Stimulated activated CD8-positive, alpha-beta memory T cell treated with anti-CD3 and anti-CD28 coated beads, Interleukin-12 subunit alpha, Interleukin-12 subunit beta, amount 100 ng/mL, for 24 hours (primary cell): Measurements from ENCODE around the gene ZNF469.

Source experiments
- DNase-seq: peaks from one replicate; pipeline ENCODE4 v3.0.0-alpha.2; 2020; ENCODE audit errors: extremely low read depth

ZNF469 gene

DNA sequence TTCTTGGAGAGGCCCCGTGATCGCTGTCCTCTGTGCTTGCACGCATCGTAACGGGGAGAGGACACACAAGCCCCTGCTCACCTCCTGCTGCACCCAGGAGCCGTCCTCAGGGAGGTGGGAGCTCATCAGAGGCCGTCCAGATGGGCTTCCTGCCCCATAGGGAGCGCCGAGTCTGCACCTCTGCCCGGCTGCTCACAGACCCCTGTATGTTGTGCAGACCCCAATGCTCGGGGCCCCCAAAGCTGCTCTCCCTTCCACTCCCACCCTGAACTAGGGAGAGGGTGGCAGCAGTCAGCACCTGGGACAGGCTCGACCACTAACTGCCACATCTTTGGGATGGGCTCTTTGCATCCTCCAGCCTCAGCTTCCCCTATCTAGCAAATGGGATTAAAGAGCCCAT lies 4.4 kb upstream of the ZNF469 start:
- no peak for DNase-seq

DNA sequence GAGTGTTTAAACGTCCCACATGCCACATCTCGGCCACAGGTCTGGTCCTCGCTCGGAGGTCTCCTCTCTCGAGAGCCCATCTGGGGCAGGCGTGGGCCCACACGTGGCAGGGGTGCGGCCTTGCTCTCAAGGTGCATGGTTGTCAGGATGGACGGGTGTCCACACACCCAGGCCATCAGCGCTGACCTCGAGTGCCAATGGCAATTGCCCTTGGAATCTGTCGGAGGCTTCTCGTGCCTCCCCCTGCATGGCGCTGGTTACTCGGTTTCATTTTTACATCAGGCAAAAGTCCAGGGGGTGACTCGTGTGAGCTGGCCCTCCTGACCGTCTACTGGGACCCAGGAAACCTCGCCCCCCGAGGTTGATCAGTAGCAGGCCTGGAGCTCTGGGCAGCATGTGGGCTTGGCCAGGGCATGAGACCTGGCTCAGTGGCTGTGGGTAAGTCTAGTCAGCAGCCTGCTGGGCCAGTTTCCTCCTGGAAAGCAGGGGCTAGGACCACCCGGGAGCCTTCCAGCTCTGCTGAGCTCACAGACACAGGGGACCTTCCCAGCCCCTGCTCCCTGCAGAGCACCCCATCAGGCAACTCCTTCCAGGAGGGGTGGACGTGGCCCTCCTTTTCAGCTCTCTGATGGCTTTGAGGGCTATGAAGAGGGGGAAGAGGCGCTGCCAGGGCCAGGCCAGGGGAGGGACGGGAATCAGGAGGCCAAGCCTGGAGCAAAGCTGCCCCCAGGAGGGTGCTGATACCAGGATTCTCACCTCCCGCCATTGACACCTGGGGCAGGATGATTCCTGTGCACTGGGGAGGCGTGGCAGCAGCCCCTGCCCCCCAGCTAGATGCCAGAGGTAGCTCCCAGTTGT lies 3.7 kb upstream of the ZNF469 start:
- DNase-seq = no peak

DNA sequence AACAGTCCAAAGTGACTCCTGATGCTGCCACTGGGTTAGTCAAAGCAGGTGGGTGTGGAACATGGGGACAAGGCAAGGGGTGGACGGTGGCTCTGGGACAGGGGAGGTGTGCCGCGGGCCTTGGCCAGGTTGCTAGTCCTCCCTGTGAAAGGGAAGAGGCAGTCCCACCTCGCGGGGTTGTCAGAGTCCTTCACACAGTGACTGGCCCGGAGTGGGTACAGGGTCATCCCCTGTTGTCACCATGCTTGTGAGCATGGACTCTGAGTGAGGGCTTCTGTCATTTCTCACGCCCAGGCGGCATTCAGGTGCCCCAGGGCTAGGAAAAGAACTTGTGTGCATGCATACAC lies 3.1 kb upstream of the ZNF469 start:
- no peak for DNase-seq

DNA sequence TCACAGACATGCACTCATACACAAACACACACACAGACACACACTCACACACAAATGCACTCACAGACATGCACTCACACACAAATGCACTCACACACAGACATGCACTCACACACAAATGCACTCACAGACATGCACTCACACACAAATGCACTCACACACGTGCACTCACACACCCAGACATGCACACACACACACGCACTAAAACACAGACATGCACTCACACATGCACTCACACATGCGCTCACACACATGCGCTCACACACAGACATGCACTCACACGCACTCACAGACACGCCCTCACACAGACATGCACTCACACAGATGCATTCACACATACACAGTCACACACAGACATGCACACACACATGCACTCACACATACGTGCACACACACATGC lies 2.7 kb upstream of the ZNF469 start:
- no peak for DNase-seq

DNA sequence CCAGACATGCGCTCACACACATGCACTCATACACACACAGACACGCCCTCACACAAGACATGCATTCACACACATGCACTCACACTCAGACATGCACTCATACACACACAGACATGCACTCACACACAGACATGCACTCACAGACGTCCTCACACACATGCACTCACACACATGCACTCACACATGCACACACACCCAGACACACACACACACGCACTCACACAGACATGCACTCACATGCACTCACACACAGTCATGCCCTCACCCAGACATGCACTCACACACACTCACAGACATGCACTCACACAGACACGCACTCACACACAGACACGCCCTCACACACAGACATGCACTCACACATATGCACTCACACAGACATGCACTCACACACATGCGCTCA lies 2.1 kb upstream of the ZNF469 start:
- DNase-seq = no peak

DNA sequence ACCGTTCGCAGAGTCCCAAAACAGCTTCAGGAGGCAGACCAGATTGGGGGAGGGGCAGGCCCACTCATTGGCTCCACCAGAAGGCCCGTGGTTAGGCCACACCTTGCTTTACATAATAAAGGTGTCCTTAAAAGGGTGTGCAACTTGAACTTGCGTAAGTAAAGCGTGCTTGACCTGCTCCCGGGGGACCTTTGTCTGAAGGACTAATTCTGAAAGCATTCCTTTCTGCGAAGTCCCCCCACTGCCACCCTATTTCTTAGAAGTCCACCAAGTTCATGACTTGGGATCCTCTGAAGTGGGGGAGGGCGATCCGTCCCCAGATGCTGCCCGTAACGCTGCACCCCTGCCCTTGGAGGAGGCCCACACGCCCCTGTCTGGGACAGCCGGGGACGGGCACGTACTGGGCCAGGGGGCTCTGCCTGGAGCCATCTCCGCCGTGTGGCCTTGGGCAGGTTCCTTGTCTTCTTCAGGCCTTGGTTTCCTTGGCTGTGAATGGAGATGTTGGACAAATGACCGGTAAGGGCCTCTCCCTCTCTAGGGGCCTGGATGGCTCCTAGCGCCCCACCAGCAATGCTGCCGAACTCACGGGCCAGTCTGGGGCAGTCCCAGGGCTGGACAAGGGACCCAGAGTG lies 823 bp upstream of the ZNF469 start:
- no peak for DNase-seq

DNA sequence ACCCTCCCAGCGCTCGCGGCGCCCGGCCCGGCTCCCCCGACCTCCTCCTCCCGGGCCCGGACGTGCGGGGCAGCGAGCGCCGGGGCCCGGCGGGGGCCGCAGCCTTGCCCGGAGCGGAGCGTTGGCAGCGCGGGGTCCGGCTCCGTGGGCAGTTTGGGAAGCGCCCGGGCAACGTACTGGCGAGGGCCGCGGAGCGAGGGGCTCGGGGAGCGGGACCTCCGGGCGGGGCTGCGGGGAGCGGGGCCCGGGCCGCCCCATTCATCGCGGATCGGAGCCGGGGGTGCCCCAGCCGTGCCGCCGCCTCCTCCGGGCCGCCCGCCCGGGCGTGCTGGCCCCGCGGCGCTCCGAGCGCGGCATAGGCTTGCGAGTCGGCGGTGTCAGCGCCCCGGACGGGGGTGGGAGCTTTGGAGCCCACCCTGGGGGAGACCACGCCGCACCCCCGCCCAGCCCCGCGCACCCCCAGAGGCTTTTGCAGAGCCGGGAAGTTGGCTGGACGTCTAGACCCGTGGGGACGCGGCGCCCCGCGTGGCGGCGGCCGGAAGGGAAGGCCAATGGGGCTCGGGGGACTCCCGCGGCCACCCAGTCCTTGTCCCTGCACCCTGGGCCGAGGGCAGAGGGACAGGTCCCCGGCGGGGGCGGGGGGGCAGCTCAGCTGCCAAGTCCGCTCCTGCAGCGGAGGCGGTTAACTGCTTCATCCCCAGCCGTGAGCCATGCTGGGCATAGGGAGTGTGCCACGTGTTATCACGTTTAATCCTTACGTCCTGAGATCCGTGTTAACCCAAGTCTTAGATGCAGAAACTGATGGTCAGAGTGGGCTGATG lies 852 bp downstream of the ZNF469 start:
- DNase-seq = no peak

DNA sequence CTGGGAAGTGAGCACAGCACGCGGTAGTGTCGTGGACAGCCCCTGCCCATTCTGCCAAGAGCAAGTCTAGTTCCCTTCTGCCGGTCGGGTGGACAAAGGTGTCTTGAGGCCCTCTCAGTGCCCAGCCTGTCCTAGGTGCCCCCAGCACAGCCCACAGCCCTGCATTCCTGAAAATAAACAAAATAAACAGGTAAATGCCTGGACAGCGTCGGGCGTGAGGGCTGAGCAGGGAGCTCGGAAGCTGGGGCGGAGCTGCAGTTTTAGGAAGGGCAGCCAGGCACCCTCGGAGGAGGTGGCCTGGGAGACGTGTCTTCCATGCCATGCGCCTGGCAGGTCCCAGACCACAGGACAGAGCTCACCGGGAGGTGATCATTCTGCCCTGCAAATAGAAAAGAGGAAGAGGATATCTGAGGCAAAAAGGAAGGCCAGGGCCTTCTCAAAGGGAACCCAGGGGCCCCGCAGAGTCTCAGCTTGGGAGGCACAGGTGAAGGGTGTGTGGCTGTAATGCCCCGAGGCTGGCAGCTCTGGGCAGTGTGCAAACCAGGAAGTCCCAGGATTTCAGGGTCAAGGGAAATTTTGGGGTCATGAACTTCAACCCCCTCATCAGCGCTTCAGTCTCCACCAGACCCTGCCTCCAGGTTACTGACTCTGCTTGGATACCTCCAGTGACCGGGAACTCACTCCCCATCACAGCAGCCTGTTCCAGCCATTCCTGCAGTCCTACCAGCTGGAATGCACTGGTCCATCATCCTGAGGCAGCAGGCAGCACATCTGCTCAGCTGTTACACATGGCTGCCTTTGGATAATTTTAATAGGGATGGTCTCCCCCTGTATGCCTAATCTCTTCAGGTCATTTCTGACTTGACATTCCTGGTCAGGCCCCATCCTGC lies 1.7 kb downstream of the ZNF469 start:
- DNase-seq = no peak

DNA sequence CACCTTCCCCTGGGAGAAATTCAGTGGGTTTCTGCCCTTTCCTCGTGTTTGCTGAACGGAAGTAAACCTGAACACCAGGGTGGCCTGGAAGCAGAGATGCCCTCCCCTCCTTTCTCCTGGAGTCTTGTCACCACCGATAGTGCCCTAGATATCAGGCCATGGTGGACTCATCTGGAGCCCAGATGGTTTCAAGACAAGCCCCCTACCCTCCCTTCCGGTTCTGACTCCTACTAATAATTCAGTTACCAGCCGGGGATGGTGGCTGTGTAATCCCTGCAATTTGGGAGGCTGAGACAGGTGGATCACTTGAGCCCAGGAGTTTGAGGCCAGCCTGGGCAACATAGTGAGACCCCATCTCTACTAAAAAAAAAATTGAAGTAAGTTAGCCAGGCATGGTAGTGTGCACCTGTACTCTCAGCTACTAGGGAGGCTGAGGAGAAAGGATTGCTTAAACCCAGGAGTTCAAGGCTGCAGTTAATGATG lies 2.4 kb downstream of the ZNF469 start:
- no peak for DNase-seq

DNA sequence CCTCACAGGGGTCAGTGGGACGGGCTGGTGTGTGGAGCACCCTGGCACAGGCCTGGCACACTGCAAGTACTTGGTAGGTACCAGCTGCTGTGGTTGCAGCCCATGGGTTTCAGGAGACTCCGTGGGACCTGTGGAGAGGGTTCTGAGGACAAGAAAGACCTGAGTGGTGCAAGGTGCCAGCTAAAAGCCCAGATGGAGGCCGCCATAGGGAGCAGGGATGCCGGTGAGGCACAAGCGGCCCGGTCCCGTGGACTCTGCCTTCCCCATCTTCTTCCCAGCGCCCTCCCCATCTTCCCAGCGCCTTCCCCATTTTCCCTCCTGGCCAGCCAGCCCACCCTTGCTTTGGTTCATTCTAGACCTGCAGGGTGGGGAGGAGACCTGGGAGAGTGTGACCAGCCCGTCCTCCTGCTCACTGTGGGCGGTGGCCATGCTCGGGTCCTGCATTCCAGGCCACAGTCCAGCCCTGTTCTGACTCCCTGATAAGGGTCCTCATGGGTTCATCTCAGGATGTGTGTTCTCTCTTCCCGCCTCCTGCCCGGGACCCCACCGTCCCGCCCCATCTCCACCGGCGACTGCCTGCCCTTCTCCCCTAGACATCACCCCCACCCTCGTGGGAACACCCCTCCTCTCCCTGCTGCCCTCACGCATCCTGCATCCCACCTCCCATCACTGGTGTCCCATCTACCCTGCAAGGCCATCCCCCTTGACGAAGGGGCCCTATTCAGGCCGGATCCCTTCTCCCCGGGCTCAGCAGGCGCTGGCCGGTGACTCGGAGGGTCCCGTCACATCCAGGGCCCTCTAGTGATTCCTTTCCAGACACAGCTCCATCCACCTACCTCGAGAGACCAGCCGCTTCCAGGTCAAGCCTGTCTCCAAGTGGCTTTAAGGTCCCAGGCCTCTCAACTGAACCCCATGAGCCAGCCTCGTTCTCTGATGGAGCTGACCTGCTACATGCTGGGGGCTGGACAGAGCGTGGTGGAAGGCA lies 3.4 kb downstream of the ZNF469 start:
- DNase-seq = no peak

DNA sequence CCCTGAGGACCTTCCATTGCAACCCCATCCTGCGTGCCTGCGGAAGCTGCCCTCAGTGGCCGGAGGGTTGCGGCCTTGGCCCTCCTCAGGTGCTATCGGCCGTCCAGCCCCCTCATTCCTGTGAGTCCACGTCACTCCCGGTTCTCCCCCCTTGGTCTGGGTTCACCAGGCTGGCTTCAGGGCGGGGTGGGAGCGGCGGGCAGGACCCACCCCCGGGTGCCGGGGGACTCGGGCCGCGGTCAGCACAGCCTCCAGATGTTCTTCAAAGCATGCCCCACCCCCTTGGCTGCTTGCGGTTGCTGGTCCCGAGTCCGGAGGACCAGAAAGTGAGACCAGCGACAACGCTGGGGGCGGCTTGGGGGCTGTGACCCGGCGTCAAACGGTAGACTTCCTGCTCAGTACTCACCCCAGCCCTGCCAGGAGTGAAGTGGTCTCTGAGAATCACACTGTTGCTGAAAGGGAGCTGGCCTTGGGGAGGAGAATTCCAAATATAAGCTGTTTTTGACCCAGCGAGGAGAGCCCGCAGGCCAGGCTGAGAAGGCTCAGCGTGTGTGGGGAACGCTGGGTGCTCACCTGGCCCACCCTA lies 4.5 kb downstream of the ZNF469 start:
- no peak for DNase-seq

DNA sequence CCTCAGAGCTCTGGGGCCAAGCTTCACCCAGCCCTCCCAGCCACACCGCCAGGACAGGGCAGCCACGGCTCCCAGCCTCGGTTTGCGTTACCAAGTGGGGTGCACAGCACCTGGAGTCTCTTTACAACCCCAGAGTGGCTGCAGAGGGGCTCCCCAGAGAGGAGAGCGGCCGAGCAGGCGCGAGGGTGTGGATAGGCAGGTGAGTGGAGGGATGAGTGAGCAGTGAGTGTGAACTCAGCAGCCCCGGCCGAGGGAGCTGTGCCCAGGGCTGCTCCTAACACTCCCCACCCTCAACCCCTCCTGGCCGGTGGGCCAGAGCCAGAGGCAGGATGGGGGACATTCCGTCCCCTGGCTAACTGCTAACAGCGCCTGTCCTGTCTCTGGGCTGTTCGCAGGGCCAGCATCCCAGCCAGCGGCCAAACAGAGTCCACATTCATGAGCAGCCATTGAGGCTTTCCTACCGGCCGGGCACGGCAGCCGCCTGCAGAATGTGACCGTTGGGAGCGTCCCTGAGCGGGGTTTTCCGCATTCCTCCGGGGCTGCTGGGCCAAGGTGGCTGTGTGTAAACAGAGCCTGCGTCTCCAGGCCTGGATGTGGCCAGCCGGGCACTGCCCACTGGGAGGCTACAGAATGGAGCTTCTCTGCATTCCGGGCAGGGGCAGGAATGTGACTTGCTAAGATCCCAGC lies 5.3 kb downstream of the ZNF469 start:
- DNase-seq = no peak

DNA sequence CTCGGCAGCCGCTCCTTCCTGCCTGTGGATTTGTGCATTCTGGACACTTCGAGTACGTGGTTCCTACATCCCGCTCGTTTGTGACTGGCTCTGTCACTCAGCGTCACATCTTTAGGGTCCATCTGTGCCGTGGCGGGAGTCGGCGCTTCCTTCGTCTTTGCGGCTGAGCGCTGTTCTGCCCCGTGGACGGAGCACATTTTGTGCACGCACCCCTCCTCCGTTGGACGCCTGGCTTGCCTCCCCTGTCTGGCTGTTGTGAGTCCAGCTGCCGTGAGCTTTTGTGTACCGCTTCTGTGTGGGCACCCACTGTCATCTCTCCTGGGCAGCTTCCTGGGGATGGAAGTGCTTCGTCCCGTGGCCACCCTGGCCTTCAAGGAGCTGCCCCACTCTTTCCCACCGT lies 6.4 kb downstream of the ZNF469 start:
- no peak for DNase-seq

DNA sequence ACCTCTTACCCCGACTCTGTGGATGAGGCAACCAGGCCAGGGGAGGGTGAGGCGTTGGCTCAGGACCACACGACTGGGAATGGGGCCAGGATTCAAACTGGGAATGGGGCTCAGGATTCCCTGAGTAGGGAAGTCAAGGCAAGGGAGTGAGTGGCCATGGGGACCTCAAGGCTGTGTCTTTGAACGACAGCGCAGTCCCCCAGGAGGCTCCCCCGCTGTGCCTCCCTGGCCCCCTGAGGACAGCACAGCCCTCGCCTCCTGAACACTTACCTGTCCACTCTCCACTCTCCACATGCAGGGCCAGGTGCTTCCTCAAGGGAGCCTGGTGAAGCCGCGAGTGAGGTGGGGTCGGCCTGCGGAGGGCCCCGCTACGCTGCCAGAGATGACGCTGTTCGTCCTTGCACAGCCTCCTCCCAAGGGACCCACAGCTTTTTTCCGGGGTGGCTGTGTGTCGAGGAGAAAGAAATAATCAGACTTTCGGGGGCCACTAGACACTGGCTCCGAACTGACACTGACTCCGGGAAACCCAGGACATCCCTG lies 6.9 kb downstream of the ZNF469 start:
- no peak for DNase-seq

DNA sequence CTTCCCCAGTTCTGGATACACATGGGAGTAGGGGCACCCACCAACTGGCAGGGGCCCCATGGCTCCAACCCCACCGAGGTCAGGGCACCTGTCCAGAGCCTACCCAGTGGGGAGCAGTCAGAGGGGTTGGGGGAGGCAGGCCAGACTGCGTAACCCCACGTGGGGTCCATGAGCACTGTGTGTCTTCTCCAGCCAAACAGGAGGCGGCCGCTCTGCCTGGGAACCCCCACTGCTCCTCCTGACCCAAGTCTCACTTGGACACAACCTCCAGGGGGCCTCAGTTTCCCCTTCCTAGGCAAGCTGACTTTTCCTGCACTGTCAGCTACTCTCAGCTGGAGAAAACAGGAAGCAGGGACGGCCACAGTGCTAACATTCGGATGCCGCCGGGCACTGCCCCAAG lies 7.5 kb downstream of the ZNF469 start:
- DNase-seq = no peak

DNA sequence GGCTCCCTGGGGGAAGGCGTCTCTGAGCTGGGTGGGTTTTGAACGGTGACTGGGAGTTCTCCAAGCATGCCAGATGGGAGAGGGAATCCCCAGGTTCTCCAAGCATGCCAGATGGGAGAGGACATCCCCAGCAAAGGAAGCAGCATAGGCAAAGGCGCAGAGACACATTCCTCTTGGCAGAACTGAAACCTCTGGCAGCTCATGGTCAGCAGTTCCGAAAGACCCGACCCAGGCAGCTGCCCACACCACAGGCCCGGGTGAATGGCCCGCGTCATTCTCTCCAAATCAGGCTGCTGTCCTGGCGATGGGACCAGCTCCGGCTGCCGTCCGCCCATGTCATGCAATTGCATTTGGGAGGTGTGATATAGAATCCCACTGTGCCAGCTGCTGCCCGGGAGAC lies 8.0 kb downstream of the ZNF469 start:
- DNase-seq = no peak

DNA sequence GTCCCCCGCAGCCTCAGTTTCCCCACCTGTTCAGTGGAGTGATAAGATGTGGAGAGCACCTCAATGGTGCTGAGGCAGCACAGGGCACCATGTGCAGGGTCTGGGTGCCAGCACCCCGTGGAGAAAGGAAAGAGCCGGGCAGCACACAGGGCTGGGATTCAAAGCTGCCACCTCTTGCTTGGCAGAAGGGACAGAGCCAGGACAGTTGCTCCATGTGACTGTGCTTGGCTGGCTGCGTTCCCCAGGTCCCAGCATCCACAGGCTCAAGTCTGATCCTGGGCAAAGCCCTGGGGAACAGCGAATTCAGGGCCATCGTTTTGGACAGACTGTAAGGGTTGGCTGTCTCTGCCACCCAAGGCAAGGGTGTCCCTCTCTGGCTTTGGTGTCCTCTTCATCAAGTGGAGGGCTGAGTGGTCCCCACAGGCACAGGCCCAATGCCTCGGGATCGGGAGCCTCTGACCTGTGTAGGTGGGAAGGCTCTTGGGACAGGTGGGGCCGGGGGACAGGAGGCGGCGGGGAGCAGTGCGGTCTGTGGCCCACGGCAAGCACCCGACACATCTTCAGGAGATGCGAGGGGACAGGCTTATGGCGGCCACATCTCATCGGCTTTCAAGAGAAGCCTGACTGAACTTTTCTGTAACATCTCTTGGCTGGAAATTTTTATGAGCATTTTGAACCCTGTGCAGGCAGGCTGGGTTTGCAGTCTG lies 8.5 kb downstream of the ZNF469 start:
- DNase-seq = no peak

DNA sequence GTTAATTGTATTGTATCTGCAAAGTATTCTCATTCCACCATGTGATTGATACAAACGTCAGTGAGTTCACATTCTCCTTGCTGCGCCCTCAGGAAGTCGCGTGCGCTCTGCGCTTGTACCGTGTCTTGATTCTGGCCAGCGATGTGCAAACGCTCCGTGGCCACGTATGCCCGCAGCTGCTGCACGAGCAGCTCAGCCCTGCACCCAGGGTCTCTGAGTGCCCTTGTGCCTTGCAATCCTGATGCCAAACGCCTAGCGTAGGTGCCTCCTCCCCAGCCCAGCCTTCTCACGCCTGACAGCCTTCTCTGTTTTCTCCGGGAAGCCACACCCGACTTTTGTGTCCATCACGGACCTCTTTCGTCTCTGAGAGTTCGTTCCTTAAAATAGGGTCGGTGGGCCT lies 9.4 kb downstream of the ZNF469 start:
- DNase-seq = no peak

DNA sequence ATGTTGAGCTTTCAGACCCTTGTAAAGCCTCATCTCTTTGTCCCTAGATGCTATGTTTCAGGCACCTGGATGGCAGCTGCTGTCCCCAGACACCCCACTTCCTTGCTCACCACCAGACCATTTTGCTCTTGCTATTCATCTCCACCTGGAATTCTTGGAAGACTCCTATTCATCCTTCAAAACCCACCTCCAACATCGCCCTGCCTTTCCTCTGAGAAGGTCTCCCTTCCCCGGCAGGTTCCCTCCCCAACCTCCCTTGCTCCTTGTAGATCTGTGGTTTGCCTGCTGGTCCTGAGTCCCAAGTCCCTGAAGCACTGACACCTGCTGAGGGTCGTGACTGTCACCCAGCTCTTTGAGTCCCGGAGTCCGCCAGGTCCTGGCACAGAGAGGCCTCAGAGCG lies 9.9 kb downstream of the ZNF469 start:
- no peak for DNase-seq
